NB4 (cell line): Measurements from ENCODE around the gene MLLT6.

Experiments
- MYC ChIP-seq: IDR thresholded peaks from 2 replicates; pipeline ENCODE4 v1.6.1; 2011; ENCODE audit warnings: low read depth, low read length
- POLR2A ChIP-seq: IDR thresholded peaks from 2 replicates; pipeline ENCODE4 v1.6.1; 2011; ENCODE audit warnings: mild to moderate bottlenecking; ENCODE audit not compliant: insufficient read length; ENCODE audit errors: extremely low read depth
- TF ChIP-seq, protein P1 (sequence below): IDR thresholded peaks from one replicate; pipeline ENCODE4 v1.5.1; 2012; ENCODE audit warnings: low read depth, low read length
- TF ChIP-seq, protein P2 (sequence below): IDR thresholded peaks from 2 replicates; pipeline ENCODE4 v1.6.1; 2011; ENCODE audit warnings: low read depth, low read length

DNA sequence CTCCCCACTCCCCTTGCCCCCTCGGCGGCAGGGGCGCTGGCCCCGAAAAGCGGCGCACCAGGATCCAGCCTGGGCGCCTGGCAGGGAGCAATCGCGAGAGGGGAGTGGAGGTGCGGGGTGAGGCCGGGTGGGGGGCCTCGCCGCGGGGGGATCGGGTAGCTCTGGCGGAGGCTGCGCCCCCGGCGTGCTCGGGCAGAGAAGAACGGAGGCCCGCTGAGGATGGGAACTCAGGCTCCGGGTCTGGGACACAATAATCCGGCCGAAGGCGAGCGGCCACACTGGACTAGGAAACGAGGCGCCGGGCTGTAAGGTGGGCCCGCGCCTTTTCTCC, 43.8 kb downstream of the MLLT6 start:
- TF ChIP-seq, protein P1, sequence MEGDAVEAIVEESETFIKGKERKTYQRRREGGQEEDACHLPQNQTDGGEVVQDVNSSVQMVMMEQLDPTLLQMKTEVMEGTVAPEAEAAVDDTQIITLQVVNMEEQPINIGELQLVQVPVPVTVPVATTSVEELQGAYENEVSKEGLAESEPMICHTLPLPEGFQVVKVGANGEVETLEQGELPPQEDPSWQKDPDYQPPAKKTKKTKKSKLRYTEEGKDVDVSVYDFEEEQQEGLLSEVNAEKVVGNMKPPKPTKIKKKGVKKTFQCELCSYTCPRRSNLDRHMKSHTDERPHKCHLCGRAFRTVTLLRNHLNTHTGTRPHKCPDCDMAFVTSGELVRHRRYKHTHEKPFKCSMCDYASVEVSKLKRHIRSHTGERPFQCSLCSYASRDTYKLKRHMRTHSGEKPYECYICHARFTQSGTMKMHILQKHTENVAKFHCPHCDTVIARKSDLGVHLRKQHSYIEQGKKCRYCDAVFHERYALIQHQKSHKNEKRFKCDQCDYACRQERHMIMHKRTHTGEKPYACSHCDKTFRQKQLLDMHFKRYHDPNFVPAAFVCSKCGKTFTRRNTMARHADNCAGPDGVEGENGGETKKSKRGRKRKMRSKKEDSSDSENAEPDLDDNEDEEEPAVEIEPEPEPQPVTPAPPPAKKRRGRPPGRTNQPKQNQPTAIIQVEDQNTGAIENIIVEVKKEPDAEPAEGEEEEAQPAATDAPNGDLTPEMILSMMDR: no peak
- no peak for TF ChIP-seq POLR2A
- TF ChIP-seq, protein P2, sequence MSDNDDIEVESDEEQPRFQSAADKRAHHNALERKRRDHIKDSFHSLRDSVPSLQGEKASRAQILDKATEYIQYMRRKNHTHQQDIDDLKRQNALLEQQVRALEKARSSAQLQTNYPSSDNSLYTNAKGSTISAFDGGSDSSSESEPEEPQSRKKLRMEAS: no peak
- no peak for TF ChIP-seq MYC
